NB4 (cell line): ENCODE measurements around the gene RBBP8NL.

Experiments used
- DNase-seq: peaks from one replicate; pipeline ENCODE4 v3.0.0; 2010; ENCODE audit warnings: low read depth
- H3K4me3 ChIP-seq: one replicate; pipeline ENCODE4 v1.5.1; 2011; ENCODE audit warnings: mild to moderate bottlenecking, low read depth, low read length, moderate library complexity
- CTCF ChIP-seq: IDR thresholded peaks from one replicate; pipeline ENCODE4 v1.5.1; 2012; ENCODE audit warnings: low read depth, low read length
- MAX ChIP-seq: IDR thresholded peaks from 2 replicates; pipeline ENCODE4 v1.6.1; 2011; ENCODE audit warnings: low read depth, low read length
- MYC ChIP-seq: IDR thresholded peaks from 2 replicates; pipeline ENCODE4 v1.6.1; 2011; ENCODE audit warnings: low read depth, low read length
- POLR2A ChIP-seq: IDR thresholded peaks from 2 replicates; pipeline ENCODE4 v1.6.1; 2011; ENCODE audit warnings: mild to moderate bottlenecking; ENCODE audit not compliant: insufficient read length; ENCODE audit errors: extremely low read depth

RBBP8NL gene

GRCh38 chr20:62360854-62361798 is 66.2 kb downstream of the RBBP8NL start:
- H3K4me3 ChIP-seq: no peak overlapping the region
- no peak for TF ChIP-seq POLR2A
- TF ChIP-seq CTCF: no peak
- no peak for TF ChIP-seq MYC
- no peak for TF ChIP-seq MAX
- no peak for DNase-seq
